Measurements from ENCODE around the gene ORAI2. TPM values are rescaled to one million over a fixed set of nuclear protein-coding genes. Genes with fewer than 3 reads are reported as not detected.
A peak's percentile ranks its signal among the peaks of the same experiment; 100 is the strongest.

ORAI2 gene
- total and polyA plus RNA-seq, 2 of the 13 experiments (the other 11 are each of a cell fraction or from before 2014, with no cell fraction given), result 3.0 to 6.0 TPM

DNA sequence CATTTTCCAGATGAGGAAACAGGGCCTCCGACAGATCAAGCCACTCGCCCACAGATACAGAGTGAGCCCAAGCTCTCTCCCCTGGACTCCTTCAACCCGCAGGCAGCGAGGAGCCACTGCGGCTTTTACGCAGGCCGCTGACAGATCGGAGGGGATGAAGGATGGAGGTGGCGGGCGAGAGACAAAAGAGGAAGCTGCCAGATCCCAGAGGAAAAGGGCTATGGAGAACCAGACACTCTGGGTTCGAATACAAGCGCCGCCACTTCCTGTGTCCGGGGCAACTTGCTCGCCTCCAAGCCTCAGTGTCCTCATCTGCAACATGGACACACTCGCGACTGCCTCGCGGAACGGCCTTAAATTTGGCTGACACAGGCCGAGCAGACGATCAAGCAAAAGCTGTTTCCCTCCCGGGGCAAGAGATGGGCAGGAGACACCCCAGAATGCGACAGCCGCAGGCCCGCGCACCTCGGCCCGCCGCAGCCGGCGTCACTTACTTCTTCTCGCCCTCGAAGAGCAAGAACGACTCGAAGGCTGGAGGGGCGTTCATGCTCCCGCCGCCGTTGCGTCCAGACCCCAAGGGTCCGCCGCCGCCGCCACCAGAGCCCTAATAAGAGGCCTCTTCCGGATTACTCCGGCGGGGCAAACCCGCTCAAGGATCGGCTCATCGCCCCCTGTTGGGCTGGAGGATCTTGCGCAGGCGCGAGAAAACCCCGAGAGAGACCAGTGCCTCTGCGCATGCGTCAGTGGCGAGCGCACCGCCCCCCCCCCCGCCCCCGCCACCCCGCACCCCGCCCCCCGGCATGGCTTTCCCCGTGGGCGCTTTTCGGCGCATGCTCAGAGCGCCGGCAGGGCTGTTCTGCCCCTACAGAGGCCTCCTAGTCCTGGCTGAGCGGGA, 45.2 kb downstream of the ORAI2 start, which contains the start of gene POLR2J (continued):
- TF ChIP-seq FOXK1 (CRISPR knock-in tag; IDR thresholded peaks at IDR 0.05; ENCODE audit: borderline replicate concordance, low read depth) (peak; percentile 35; the same call in 1 of the 2 replicates), HOXA3 (CRISPR knock-in tag; IDR thresholded peaks at IDR 0.05) (peak; percentile 45; the same call in 1 of the 2 replicates), HDAC2 (CRISPR knock-in tag; IDR thresholded peaks at IDR 0.05) (peak; percentile 31; the same call in 1 of the 2 replicates), ELF1 (CRISPR knock-in tag; IDR thresholded peaks at IDR 0.05) (peak; percentile 81), TFDP2 (CRISPR knock-in tag; IDR thresholded peaks at IDR 0.05) (0 out of 2 replicates have a peak, but pooled peaks have one; percentile 24), THAP11 (CRISPR knock-in tag; IDR thresholded peaks at IDR 0.05) (peak; percentile 88), FOXA3 (CRISPR knock-in tag; IDR thresholded peaks at IDR 0.05) (0 out of 2 replicates have a peak, but pooled peaks have one; percentile 23), KLF16 (CRISPR knock-in tag; IDR thresholded peaks at IDR 0.05) (peak in 1 of 2 experiments; percentile 50; a peak in 1 of 4 replicates), POLR2A (IDR thresholded peaks at IDR 0.05; ENCODE audit: insufficient read depth in 1 of 2, low read depth in 2 of 2, low read length in 2 of 2) (peak; percentile 28 to 38; a peak in 1 of 4 replicates), KMT2B (CRISPR knock-in tag; IDR thresholded peaks at IDR 0.05) (peak; percentile 58; the same call in 1 of the 2 replicates), YEATS4 (CRISPR knock-in tag; IDR thresholded peaks at IDR 0.05; ENCODE audit: borderline replicate concordance) (0 out of 2 replicates have a peak, but pooled peaks have one; percentile 35), MIXL1 (CRISPR knock-in tag; IDR thresholded peaks at IDR 0.05) (peak; percentile 41; the same call in 1 of the 2 replicates), RBFOX2 (IDR thresholded peaks at IDR 0.05; ENCODE audit: low read depth, low read length) (peak; percentile 62), SIN3B (IDR thresholded peaks at IDR 0.05; ENCODE audit: low read length) (0 out of 2 replicates have a peak, but pooled peaks have one; percentile 36), ZNF574 (CRISPR knock-in tag; IDR thresholded peaks at IDR 0.05) (peak; percentile 97), CBFB (CRISPR knock-in tag; IDR thresholded peaks at IDR 0.05) (0 out of 2 replicates have a peak, but pooled peaks have one; percentile 22), CBX5 (CRISPR knock-in tag; IDR thresholded peaks at IDR 0.05; ENCODE audit: borderline replicate concordance) (peak; percentile 50; the same call in 1 of the 2 replicates), MED1 (CRISPR knock-in tag; IDR thresholded peaks at IDR 0.05) (0 out of 2 replicates have a peak, but pooled peaks have one; percentile 16), IRF2 (CRISPR knock-in tag; IDR thresholded peaks at IDR 0.05) (peak; percentile 43; the same call in 1 of the 2 replicates), GATAD1 (CRISPR knock-in tag; IDR thresholded peaks at IDR 0.05) (peak; percentile 93), PATZ1 (CRISPR knock-in tag; IDR thresholded peaks at IDR 0.05) (0 out of 2 replicates have a peak, but pooled peaks have one; percentile 19), ZNF614 (CRISPR knock-in tag; IDR thresholded peaks at IDR 0.05; ENCODE audit: borderline replicate concordance) (0 out of 2 replicates have a peak, but pooled peaks have one; percentile 29), FOSL2 (CRISPR knock-in tag; IDR thresholded peaks at IDR 0.05) (0 out of 2 replicates have a peak, but pooled peaks have one; percentile 15)
- TF ChIP-seq, protein P1, sequence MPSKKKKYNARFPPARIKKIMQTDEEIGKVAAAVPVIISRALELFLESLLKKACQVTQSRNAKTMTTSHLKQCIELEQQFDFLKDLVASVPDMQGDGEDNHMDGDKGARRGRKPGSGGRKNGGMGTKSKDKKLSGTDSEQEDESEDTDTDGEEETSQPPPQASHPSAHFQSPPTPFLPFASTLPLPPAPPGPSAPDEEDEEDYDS (CRISPR knock-in tag; IDR thresholded peaks at IDR 0.05), result peak; percentile 52; the same call in 1 of the 2 replicates

Measured in HepG2 (cell line).